ENCODE results near the gene ELF2. TPM values are rescaled to one million over a fixed set of nuclear protein-coding genes. Genes with fewer than 3 reads are reported as not detected.

The ELF2 gene
- total and polyA plus RNA-seq, 12 donors = 13.3 to 43.5 (median 35.6) TPM

DNA sequence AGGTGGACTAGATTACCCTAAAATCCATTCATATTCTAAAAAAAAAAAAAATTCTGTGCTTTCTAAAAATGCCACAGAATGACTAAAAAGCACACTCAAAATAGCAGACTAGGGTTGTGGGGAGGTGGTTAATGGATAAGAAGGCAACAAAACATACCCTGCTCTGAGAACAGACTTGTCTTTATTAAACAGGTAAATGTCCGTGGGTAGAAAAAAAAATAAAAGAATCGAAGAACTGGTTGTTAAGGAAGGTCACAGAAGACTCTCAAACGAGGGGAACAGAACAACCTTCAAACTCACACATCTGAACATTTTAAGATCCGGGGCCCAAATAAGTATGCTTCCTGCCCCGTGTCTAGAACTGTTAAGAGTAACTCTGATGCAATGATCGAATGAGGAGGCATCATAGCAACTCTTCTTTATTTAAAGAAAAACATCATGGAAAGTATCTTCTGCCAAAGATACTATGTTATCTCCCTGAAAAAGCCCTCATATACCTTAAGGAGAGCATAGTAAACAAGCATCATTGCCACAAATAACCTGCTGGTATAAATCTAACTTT lies 68.4 kb downstream of the ELF2 start:
- peaks cover 0 to 16% (median 0%) of the 10 kb centered on the region in 9 donors for H3K36me3 ChIP-seq

DNA sequence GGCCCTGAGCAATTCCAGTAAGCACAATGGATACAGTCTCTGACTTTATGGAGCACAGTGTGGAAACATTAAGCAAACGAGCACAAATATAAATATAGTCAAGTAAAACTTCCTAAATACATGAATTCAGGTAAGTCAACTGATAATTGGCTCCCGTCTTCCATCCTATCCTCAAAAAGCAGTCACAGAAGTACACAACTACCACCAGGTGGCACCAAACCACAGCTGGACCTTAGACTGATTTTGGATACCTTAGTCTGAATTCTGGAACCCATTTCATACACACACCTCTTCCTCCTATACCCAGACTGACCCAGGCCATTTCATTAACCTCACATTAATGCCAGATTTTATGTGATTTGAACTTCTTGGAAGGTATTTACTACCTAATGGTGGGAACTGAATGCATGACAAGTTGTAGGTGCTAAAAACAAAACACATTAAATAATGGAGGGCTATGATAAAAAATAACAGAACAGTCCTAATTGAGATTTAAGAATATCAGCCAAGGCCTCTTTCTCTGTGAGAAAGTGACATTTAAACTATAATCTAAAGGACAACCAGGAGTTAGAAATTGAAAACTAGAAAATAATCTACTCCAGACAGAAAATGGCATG lies 77.5 kb downstream of the ELF2 start:
- H3K36me3 ChIP-seq = peaks cover 0 to 15% (median 0%) of the 10 kb centered on the region in 9 donors
- WGBS, 2 donors = 6 to 10% methylated on average over 2 of the region's 2 CpGs
- intact Hi-C loops (cut with DNase I) = loop anchor here in 6 of 10 donors (2.0 to 10.0 kb wide), 7 partner anchors 65 to 198 kb away; partner anchors contain the start of gene ELF2 (in 4 of the 6)
- peak; percentile 19 to 73 for DNase-seq
- no peaks in the 10 kb centered on the region for H3K4me1 ChIP-seq
- ATAC-seq = peak; percentile 50 to 89 (median 72)
- H3K4me3 ChIP-seq = no peak overlapping the region
- no peaks in the 10 kb centered on the region for H3K27me3 ChIP-seq
- TF ChIP-seq CTCF (IDR thresholded peaks at IDR 0.05) = peak; percentile 73 to 93 (median 87)
- H3K9me3 ChIP-seq = no peaks in the 10 kb centered on the region
- H3K27ac ChIP-seq = no peak overlapping the region

More for the DNA sequence above, 68.4 kb downstream of the ELF2 start:
- ATAC-seq (no peak), DNase-seq (no peak)
- intact Hi-C loops (cut with DNase I) = loop anchor here in 4 of 10 donors (10.0 kb wide), 4 partner anchors 56 to 176 kb away; partner anchors contain the start of genes ELF2 (in 1 of the 4) and MGARP (in 1 of the 4)
- H3K4me1 ChIP-seq = no peaks in the 10 kb centered on the region
- H3K4me3 ChIP-seq = no peak overlapping the region
- TF ChIP-seq CTCF (IDR thresholded peaks at IDR 0.05) = no peak
- H3K27me3 ChIP-seq = no peaks in the 10 kb centered on the region
- no peaks in the 10 kb centered on the region for H3K9me3 ChIP-seq
- 82 to 87% methylated on average over 6 of the region's 6 CpGs for WGBS, 2 donors
- no peak overlapping the region for H3K27ac ChIP-seq

DNA sequence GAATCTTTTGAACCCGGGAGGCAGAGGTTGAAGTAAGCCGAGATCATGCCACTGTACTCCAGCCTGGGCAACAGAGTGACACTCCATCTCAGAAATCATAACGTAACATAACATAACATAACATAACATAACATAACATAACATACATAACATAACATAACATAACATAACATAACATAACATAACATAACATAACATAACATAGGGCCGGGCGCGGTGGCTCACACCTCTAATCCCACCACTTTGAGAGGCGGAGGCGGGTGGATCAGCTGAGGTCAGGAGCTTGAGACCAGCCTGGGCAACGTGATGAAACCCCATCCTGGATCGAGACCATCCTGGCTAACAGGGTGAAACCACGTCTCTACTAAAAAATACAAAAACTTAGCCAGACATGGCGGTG lies 84.7 kb downstream of the ELF2 start:
- no peak overlapping the region for H3K27ac ChIP-seq
- ATAC-seq (no peak), DNase-seq (no peak)
- no peaks in the 10 kb centered on the region for H3K9me3 ChIP-seq
- no peaks in the 10 kb centered on the region for H3K4me1 ChIP-seq
- H3K27me3 ChIP-seq = no peaks in the 10 kb centered on the region
- intact Hi-C loops (cut with DNase I) = loop anchor here in 1 of 10 donors (10.0 kb wide), 1 partner anchor 73 kb away; no protein-coding TSS in a partner anchor
- no peak for TF ChIP-seq CTCF (IDR thresholded peaks at IDR 0.05)
- peaks cover 0 to 26% (median 0%) of the 10 kb centered on the region in 9 donors for H3K36me3 ChIP-seq
- WGBS, 2 donors = 82 to 87% methylated on average over 12 of the region's 12 CpGs
- H3K4me3 ChIP-seq = no peak overlapping the region

GRCh38 chr4:139085141-139085540 lies 91.9 kb downstream of the ELF2 start:
- 48 to 53% methylated on average over 5 of the region's 5 CpGs for WGBS, 2 donors
- DNase-seq = no peak
- intact Hi-C loops (cut with DNase I) = loop anchor here in 3 of 10 donors (2.0 to 10.0 kb wide), 3 partner anchors 90 to 370 kb away; partner anchors contain the start of genes ELF2 (in 2 of the 3) and RAB33B (in 1 of the 3)
- Histone ChIP-seq H3K27me3 (no peaks in the 10 kb centered on the region), H3K36me3 (peaks cover 0 to 7% (median 0%) of the 10 kb centered on the region in 9 donors), H3K4me1 (peaks cover 2 to 35% (median 31%) of the 10 kb centered on the region in 9 donors), H3K27ac (peak overlapping the region in 9 of 10 donors; percentile 88 to 95 (median 93)), H3K4me3 (peak overlapping the region in 8 of 10 donors; percentile 68 to 89 (median 80)), H3K9me3 (no peaks in the 10 kb centered on the region)
- ATAC-seq = no peak
- TF ChIP-seq CTCF (IDR thresholded peaks at IDR 0.05) = peak in 5 of 9 donors; percentile 10 to 40 (median 28)
